Measurements from ENCODE around the gene LRP5.
"Not testable (repeated sequence)": the region's sequence is repeated elsewhere in the genome, so short reads cannot be mapped to it uniquely, and the experiment has no call there.

Gene LRP5

GRCh38 chr11:68469642-68470041 lies 157.3 kb downstream of the LRP5 start:
- DNase-seq (ENCODE audit: low read depth): no peak

GRCh38 chr11:68470304-68470811 lies 158.0 kb downstream of the LRP5 start:
- DNase-seq (ENCODE audit: low read depth): no peak

- DNase-seq (ENCODE audit: low read depth): peak; percentile 50
These were observed 159.3 kb downstream of the LRP5 start for GRCh38 chr11:68471360-68472340.

GRCh38 chr11:68472778-68473177 lies 160.4 kb downstream of the LRP5 start:
- no peak for DNase-seq (ENCODE audit: low read depth)

GRCh38 chr11:68473693-68474092 lies 161.3 kb downstream of the LRP5 start:
- DNase-seq (ENCODE audit: low read depth): no peak

- not testable (repeated sequence) for DNase-seq (ENCODE audit: low read depth)
These were observed 163.2 kb downstream of the LRP5 start for GRCh38 chr11:68475626-68476025.

- DNase-seq (ENCODE audit: low read depth): no peak
These were observed 167.0 kb downstream of the LRP5 start for GRCh38 chr11:68479390-68479789.

- DNase-seq (ENCODE audit: low read depth): no peak
These were observed 167.8 kb downstream of the LRP5 start for GRCh38 chr11:68480193-68480592.

- no peak for DNase-seq (ENCODE audit: low read depth)
These were observed 168.6 kb downstream of the LRP5 start for GRCh38 chr11:68480852-68481510.

- DNase-seq (ENCODE audit: low read depth): no peak
These were observed 169.3 kb downstream of the LRP5 start for GRCh38 chr11:68481579-68482240.

GRCh38 chr11:68488623-68489022 lies 176.2 kb downstream of the LRP5 start:
- DNase-seq (ENCODE audit: low read depth): no peak

GRCh38 chr11:68495220-68495729 lies 182.9 kb downstream of the LRP5 start:
- no peak for DNase-seq (ENCODE audit: low read depth)

GRCh38 chr11:68495872-68496271 lies 183.5 kb downstream of the LRP5 start:
- no peak for DNase-seq (ENCODE audit: low read depth)

GRCh38 chr11:68497761-68498160 lies 185.4 kb downstream of the LRP5 start:
- no peak for DNase-seq (ENCODE audit: low read depth)

- no peak for DNase-seq (ENCODE audit: low read depth)
These were observed 185.9 kb downstream of the LRP5 start for GRCh38 chr11:68498321-68498720.
